Glutamatergic neuron (in vitro differentiated cells): Measurements from ENCODE around the gene GLB1L. TPM values are rescaled to one million over a fixed set of nuclear protein-coding genes. Genes with fewer than 3 reads are reported as not detected.
"Not testable (repeated sequence)": the region's sequence is repeated elsewhere in the genome, so short reads cannot be mapped to it uniquely, and the experiment has no call there.

ENCODE experiments used
- DNase-seq: peaks from one replicate; pipeline ENCODE4 v3.0.0; 2022
- H3K27ac Mint-ChIP-seq: one replicate; pipeline ENCODE4 v1.8.0; 2020; ENCODE audit warnings: mild to moderate bottlenecking, mixed read lengths, inconsistent platforms; ENCODE audit not compliant: unreplicated experiment
- H3K27me3 Mint-ChIP-seq: one replicate; pipeline ENCODE4 v1.8.0; 2020; ENCODE audit warnings: mild to moderate bottlenecking, moderate library complexity, mixed read lengths, inconsistent platforms; ENCODE audit not compliant: unreplicated experiment
- H3K36me3 Mint-ChIP-seq: one replicate; pipeline ENCODE4 v1.8.0; 2020; ENCODE audit warnings: mild to moderate bottlenecking, mixed read lengths, inconsistent platforms; ENCODE audit not compliant: unreplicated experiment
- H3K4me1 Mint-ChIP-seq: one replicate; pipeline ENCODE4 v1.8.0; 2020; ENCODE audit warnings: mild to moderate bottlenecking, low read depth, mixed read lengths, inconsistent platforms; ENCODE audit not compliant: unreplicated experiment
- H3K4me3 Mint-ChIP-seq: one replicate; pipeline ENCODE4 v1.8.0; 2020; ENCODE audit warnings: mild to moderate bottlenecking, mixed read lengths, inconsistent platforms; ENCODE audit not compliant: unreplicated experiment
- H3K9me3 Mint-ChIP-seq: one replicate; pipeline ENCODE4 v1.8.0; 2020; ENCODE audit warnings: mild to moderate bottlenecking, moderate library complexity, mixed read lengths, inconsistent platforms; ENCODE audit not compliant: unreplicated experiment
- CTCF ChIP-seq: fragments of 200-600 bp; sonication (generic); IDR thresholded peaks from one replicate; pipeline ENCODE4 v1.5.0; 2021; ENCODE audit not compliant: partially characterized antibody, unreplicated experiment
- total RNA-seq: library from RNA; stranded (reverse); fragmentation: NEBNext Ultra II Directional; extraction: Animal tissue kit (Norgen Biotek cat#: 25700); gene quantifications from one replicate; pipeline ENCODE4 v1.2.1, GENCODE V29; 2021; ENCODE audit not compliant: unreplicated experiment

GLB1L gene
- total RNA-seq, 1 donor from 2014 or later, result 6.2 TPM

- no peak for TF ChIP-seq CTCF
- H3K4me1 Mint-ChIP-seq, result no peaks in the 10 kb centered on the region
- H3K4me3 Mint-ChIP-seq, result no peak overlapping the region
- no peaks in the 10 kb centered on the region for H3K36me3 Mint-ChIP-seq
- H3K27ac Mint-ChIP-seq, result no peak overlapping the region
- H3K27me3 Mint-ChIP-seq, result peaks cover 8% of the 10 kb centered on the region
- DNase-seq, result no peak
- H3K9me3 Mint-ChIP-seq, result peaks cover 1% of the 10 kb centered on the region
These were observed 21.0 kb upstream of the GLB1L start for GRCh38 chr2:219266232-219266631.

GRCh38 chr2:219261024-219261855, 16.0 kb upstream of the GLB1L start:
- Mint-ChIP-seq H3K9me3 (peaks cover 4% of the 10 kb centered on the region), H3K27me3 (peaks cover 5% of the 10 kb centered on the region), H3K27ac (no peak overlapping the region), H3K36me3 (no peaks in the 10 kb centered on the region), H3K4me1 (no peaks in the 10 kb centered on the region), H3K4me3 (no peak overlapping the region)
- no peak for DNase-seq
- no peak for TF ChIP-seq CTCF

- H3K27me3 Mint-ChIP-seq, result peaks cover 10% of the 10 kb centered on the region
- H3K4me3 Mint-ChIP-seq, DNase-seq, H3K4me1 Mint-ChIP-seq, H3K9me3 Mint-ChIP-seq, H3K27ac Mint-ChIP-seq, H3K36me3 Mint-ChIP-seq: not testable (repeated sequence)
These were observed 13.7 kb upstream of the GLB1L start for GRCh38 chr2:219258942-219259341.

GRCh38 chr2:219254590-219255201, 9.5 kb upstream of the GLB1L start:
- Mint-ChIP-seq H3K36me3 (no peaks in the 10 kb centered on the region), H3K27ac (no peak overlapping the region), H3K9me3 (peaks cover 7% of the 10 kb centered on the region), H3K4me3 (peak overlapping the region; percentile 76), H3K4me1 (peaks cover 16% of the 10 kb centered on the region), H3K27me3 (peaks cover 10% of the 10 kb centered on the region)
- no peak for DNase-seq
- no peak for TF ChIP-seq CTCF

DNA sequence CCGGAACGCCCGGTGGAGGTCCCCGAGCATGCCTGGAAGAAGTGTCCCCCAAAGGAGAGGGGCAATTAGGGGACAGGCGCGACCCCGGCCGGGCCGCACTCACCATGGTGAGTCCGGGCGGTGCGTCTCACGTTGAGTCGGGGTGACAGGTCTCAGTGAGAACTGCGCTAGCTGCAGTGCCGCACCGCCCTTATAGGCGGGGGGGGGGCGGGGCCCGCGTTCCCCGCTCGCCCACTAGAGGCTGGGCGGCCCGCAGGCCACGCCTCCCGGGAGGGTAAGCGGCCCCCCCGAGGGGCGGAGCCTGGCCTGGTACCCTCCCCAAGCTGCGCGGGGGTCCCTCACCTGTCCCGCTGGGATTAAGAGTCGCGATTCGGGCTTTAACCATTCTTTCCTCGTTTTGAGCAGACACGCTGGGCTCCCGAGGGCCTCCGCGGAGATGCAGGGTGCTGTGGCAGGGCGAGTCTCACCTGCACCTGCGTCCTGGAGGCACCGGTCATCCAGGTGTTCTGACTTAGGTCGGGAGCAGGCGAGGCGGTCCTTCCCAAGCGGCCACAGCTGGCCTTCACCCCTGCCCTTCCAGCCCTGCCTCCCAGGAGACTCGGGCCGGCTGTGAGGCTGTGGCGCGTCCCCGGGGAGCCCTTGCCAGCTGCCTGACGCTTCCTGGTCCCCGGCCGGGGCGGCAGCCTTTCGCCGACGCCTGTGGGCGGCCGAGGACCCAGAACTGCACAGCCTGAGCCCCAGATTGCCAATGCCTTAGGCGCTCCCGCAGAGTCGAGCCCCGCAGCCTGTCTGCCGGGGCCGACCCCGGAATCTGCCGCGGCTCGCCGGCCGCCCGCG, 8.7 kb upstream of the GLB1L start, which contains the start of gene TUBA4A:
Gene TUBA4A, minus strand, starts transcription at position 166 of the 837 bp plus-strand sequence. Its CDS starts 60 bp downstream, at position 106.
- TF ChIP-seq CTCF, result no peak
- Mint-ChIP-seq H3K4me3 (peak within 1 kb of the TSS; percentile 88), H3K4me1 (peaks cover 22% of the 10 kb centered on the region), H3K36me3 (no peaks in the 10 kb centered on the region), H3K27ac (no peak within 1 kb of the TSS), H3K27me3 (peaks cover 10% of the 10 kb centered on the region), H3K9me3 (peaks cover 7% of the 10 kb centered on the region)
- peak; percentile 68 for DNase-seq
